Activated T-cell treated with anti-CD3 and anti-CD28 coated beads for 4 hours (primary cell): ENCODE data around the gene PIGW.
"Not testable (repeated sequence)": the region's sequence is repeated elsewhere in the genome, so short reads cannot be mapped to it uniquely, and the experiment has no call there.

ENCODE experiments used
- DNase-seq: peaks from one replicate; pipeline ENCODE4 v3.0.0-alpha.2; 2020

Gene PIGW

GRCh38 chr17:36508439-36508838 is 26.3 kb upstream of the PIGW start:
- DNase-seq = not testable (repeated sequence)

- DNase-seq = no peak
Observed at GRCh38 chr17:36509272-36509985, 25.4 kb upstream of the PIGW start.

- no peak for DNase-seq
Observed at GRCh38 chr17:36510636-36511035, 24.2 kb upstream of the PIGW start.

- no peak for DNase-seq
Observed at GRCh38 chr17:36511216-36511615, 23.6 kb upstream of the PIGW start.

GRCh38 chr17:36512641-36513040 is 22.1 kb upstream of the PIGW start:
- DNase-seq = no peak

GRCh38 chr17:36514856-36515255 is 19.9 kb upstream of the PIGW start:
- no peak for DNase-seq

GRCh38 chr17:36515837-36516236 is 18.9 kb upstream of the PIGW start:
- no peak for DNase-seq

- no peak for DNase-seq
Observed at GRCh38 chr17:36523113-36523512, 11.7 kb upstream of the PIGW start.

- no peak for DNase-seq
Observed at GRCh38 chr17:36524428-36524876, 10.3 kb upstream of the PIGW start.

GRCh38 chr17:36525113-36525512 is 9.7 kb upstream of the PIGW start:
- no peak for DNase-seq

GRCh38 chr17:36525888-36526287 is 8.9 kb upstream of the PIGW start:
- no peak for DNase-seq

- no peak for DNase-seq
Observed at GRCh38 chr17:36527621-36528250, 7.1 kb upstream of the PIGW start.

- no peak for DNase-seq
Observed at GRCh38 chr17:36529121-36529520, 5.7 kb upstream of the PIGW start.

GRCh38 chr17:36532435-36532975 is 2.3 kb upstream of the PIGW start:
- no peak for DNase-seq

- DNase-seq = peak; percentile 45
Observed at GRCh38 chr17:36533935-36534839, 600 bp upstream of the PIGW start.

- no peak for DNase-seq
Observed at GRCh38 chr17:36535669-36536081, 888 bp downstream of the PIGW start.

GRCh38 chr17:36540696-36541095 is 5.9 kb downstream of the PIGW start:
- no peak for DNase-seq

GRCh38 chr17:36542755-36543154 is 8.0 kb downstream of the PIGW start:
- no peak for DNase-seq

- no peak for DNase-seq
Observed at GRCh38 chr17:36544044-36544306, 9.2 kb downstream of the PIGW start.

- peak; percentile 81 for DNase-seq
Observed at GRCh38 chr17:36544307-36545076, 9.7 kb downstream of the PIGW start, which contains the start of gene GGNBP2. Gene GGNBP2, plus strand, starts transcription at chr17:36544919. Its CDS starts 806 bp downstream, at chr17:36545725.

- no peak for DNase-seq
Observed at GRCh38 chr17:36545077-36545464, 10.3 kb downstream of the PIGW start.
